AG09319 (cell line): ENCODE measurements around the gene RPRD1B.

ENCODE experiments used
- DNase-seq: peaks from one replicate; pipeline ENCODE4 v3.0.0-alpha.2; 2010; ENCODE audit warnings: low read depth; ENCODE audit errors: extremely low read depth
- TF ChIP-seq, protein P1 (sequence below): IDR thresholded peaks from 2 replicates; pipeline ENCODE4 v1.5.1; 2011; ENCODE audit warnings: low read depth, mild to moderate bottlenecking, inconsistent platforms, low read length, moderate library complexity

RPRD1B gene

DNA sequence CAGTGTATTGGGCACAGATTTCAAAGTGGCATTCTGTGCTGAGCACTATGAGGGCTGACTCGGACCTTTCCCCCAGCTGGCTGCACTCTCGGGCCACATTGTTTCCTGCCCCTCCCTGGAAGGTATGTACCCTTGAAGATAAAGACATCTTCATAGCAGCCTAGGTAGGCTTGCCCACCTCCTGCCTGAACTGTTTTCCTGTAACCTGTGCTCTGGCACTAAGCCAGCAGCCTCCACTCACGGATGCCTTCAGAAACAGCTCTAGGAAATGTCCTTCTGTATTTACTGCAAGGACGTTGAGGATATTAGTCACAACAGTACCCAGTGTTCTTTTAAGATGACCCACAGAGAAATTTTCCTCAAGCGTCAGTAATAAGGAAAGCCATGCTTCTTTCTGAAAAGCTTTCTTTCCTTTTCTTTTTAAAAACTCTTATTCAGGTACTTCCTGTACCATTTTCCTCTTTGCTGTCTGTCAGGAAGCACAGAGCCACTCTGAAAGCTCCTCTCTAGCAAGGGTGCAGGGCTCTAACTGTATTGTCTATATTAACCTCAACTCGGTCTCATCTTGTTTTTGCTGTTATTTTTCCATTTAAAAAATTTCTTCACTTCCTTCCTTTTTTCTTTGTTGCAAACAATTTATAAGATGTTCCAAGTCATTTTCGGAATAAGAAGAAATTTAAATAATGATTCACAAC is 43.8 kb upstream of the RPRD1B start:
- TF ChIP-seq, protein P1, sequence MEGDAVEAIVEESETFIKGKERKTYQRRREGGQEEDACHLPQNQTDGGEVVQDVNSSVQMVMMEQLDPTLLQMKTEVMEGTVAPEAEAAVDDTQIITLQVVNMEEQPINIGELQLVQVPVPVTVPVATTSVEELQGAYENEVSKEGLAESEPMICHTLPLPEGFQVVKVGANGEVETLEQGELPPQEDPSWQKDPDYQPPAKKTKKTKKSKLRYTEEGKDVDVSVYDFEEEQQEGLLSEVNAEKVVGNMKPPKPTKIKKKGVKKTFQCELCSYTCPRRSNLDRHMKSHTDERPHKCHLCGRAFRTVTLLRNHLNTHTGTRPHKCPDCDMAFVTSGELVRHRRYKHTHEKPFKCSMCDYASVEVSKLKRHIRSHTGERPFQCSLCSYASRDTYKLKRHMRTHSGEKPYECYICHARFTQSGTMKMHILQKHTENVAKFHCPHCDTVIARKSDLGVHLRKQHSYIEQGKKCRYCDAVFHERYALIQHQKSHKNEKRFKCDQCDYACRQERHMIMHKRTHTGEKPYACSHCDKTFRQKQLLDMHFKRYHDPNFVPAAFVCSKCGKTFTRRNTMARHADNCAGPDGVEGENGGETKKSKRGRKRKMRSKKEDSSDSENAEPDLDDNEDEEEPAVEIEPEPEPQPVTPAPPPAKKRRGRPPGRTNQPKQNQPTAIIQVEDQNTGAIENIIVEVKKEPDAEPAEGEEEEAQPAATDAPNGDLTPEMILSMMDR: no peak
- no peak for DNase-seq

DNA sequence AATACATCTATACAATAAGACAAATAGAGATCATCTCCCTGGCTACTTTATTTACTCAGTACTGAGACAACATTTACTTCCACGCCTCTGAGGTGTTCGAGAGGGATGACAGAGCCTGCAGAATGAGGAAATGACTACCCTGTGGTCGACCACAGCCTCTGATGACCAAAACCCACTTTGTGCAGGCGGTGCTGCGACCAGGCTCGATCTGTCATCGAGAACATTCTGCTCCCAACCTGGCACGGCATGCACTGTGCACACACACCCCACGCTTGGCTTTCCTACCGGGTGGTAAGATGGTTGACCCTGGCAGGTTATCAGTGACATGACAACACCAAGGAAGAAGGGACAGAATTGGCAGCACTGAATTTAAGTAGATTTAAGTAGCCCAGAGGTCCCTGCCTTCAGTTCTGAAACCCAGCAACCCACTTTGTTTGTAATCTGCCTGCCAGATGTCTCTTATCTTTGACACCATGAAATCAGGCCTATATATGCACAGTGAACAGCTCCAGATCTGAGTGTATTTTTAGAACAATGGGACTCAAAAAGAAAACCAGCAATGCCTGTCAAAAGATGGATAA is 42.9 kb upstream of the RPRD1B start:
- TF ChIP-seq, protein P1: no peak
- DNase-seq: no peak

DNA sequence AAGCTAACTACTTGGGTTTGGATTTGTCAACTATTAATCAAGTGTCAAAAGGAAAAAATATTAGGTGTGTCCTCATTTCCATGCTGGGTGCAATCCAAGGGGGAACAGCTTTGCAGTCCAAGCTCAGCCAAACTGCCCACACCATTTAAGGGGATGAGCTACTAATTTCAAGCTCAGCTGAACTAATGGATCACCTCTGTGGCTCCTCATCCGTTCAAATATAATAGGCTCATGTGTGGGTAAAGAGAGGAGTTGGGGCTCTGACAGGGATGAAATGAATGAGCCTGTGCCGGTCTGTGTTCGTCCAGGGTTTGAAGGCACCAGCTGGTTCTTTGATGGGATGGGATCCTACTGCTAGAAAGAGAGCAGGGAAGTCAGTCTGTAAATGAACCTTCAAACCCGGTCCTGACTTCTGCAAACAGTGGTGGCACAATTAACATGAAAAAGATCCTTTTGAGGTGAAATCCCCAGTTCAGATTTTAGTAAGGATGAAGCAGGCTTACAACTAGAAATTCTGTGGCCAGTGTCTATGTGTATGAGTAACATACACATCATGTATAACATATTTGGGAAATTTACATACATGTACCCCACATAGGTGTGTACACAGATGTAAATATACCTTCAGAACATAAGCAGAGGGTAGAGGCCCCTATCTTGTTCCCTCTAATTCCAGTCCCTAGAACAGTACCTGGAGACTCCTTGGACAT is 42.2 kb upstream of the RPRD1B start:
- DNase-seq: no peak
- TF ChIP-seq, protein P1: no peak

DNA sequence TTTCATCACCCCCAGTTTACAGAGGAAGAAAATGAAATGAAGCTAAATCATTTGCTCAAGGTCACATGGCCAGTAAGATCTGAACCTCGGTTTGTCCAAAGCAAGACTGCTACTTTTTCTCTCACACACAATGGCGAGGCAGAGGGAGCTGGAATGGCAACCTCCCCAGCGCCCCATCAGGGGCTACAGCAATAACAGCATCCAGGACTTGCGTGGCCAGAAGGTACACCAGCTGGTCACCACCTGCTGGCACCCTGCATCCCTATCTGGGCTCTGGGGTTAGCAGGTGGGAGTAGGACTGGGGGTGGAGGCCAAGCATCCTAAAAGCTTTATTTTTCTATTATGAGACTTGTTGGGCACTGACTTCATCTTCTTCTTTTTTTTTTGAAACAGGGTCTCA is 41.6 kb upstream of the RPRD1B start:
- DNase-seq: no peak
- TF ChIP-seq, protein P1: no peak

DNA sequence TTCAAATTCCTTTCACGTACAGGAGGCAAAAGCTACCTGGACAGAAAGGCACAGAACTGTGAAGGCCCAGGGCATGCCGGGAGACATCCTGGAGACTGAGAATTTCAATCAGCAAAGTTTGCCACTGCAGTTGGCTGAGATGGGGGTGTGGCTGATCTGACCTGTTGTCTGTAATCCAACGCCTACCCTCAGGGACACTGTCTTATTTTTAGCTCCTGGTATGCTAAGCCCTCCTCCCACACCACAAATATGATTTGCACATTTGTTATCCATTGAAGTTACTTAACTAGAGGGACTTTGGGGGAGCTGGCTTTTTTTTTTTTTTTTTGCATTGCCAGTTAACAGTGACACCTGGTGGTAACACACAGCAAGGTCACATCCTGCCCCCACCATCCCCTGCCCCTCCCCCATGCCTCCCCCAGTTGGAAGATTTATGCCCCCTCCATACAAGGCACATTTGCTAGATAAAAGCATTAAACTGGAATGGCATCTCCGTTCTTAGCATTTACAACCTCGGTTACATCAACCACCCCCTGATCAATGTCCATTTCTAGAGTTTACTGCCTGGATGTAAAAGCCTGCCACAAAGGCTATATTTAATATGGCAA is 40.6 kb upstream of the RPRD1B start:
- peak; percentile 90 for DNase-seq
- TF ChIP-seq, protein P1: peak; percentile 49

DNA sequence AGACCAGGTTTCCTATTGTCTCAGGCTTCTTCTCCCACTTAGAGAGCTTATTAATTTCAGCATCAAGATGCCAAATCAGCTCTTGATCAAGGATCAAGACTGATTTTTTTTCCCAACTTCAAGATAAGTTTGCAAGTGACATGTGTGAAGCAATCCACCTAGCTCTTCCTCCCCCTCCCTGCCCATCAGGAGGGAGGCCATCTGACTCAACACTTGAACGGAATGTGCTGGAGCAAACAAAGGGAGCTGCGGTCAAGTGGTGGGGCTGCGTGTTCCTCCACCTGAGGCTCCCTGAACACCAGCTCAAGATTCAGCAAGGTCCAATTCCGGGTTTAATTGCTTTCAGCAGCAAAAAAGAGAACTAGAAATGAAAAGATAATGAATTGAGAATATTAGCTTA is 39.0 kb upstream of the RPRD1B start:
- TF ChIP-seq, protein P1: no peak
- DNase-seq: no peak
